ENCODE measurements around the gene KIF7.

The KIF7 gene

DNA sequence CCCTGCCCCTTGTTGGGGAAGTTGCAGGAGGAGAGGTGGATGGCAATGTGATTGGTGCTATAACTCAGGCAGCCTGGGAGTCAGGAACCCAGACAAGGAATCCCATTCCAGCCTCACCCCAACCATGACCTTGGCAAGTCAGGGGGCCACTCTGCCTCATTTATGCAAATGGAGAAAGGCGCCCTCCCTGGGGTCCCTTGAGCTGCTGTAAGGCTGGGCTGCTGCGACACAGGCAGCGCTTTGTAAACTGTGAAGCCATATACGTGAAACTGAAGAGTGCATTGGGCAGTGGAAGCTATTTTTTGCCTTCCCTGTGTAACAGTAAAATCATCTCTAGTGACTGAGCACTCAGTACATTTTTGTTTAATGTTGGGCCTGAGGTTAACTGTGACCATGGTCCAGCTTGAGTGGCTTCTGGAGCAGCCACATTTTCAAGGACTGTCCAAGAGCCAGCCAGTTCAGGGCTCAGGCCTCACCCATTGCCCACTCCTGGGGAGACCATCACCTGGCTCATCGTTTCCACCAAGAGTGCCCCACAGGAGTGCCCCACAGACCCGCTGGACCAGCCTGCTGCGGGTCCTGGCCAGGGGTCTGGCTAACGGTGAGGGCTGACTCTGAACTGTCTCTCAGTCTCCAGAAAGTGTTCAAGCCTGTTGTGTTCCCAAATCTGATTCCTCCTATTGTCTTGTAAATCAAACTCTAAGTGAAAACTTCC is 27.9 kb downstream of the KIF7 start:
- Histone ChIP-seq H3K27ac (no peak overlapping the region), H3K36me3 (ENCODE audit: control insufficient read depth, insufficient read depth, low read length) (no peaks in the 10 kb centered on the region), H2AFZ (no peak overlapping the region), H3K79me2 (no peaks in the 10 kb centered on the region), H3K4me1 (no peaks in the 10 kb centered on the region), H3K27me3 (ENCODE audit: control insufficient read depth, insufficient read depth, low read length) (no peaks in the 10 kb centered on the region), H3K4me3 (ENCODE audit: low read depth, low read length) (no peak overlapping the region), H3K9ac (no peak overlapping the region), H3K9me3 (ENCODE audit: control insufficient read depth, low read length) (no peaks in the 10 kb centered on the region), H3K4me2 (ENCODE audit: low read length) (no peak overlapping the region)
- TF ChIP-seq, protein P1, sequence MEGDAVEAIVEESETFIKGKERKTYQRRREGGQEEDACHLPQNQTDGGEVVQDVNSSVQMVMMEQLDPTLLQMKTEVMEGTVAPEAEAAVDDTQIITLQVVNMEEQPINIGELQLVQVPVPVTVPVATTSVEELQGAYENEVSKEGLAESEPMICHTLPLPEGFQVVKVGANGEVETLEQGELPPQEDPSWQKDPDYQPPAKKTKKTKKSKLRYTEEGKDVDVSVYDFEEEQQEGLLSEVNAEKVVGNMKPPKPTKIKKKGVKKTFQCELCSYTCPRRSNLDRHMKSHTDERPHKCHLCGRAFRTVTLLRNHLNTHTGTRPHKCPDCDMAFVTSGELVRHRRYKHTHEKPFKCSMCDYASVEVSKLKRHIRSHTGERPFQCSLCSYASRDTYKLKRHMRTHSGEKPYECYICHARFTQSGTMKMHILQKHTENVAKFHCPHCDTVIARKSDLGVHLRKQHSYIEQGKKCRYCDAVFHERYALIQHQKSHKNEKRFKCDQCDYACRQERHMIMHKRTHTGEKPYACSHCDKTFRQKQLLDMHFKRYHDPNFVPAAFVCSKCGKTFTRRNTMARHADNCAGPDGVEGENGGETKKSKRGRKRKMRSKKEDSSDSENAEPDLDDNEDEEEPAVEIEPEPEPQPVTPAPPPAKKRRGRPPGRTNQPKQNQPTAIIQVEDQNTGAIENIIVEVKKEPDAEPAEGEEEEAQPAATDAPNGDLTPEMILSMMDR (IDR thresholded peaks at IDR 0.05): no peak

DNA sequence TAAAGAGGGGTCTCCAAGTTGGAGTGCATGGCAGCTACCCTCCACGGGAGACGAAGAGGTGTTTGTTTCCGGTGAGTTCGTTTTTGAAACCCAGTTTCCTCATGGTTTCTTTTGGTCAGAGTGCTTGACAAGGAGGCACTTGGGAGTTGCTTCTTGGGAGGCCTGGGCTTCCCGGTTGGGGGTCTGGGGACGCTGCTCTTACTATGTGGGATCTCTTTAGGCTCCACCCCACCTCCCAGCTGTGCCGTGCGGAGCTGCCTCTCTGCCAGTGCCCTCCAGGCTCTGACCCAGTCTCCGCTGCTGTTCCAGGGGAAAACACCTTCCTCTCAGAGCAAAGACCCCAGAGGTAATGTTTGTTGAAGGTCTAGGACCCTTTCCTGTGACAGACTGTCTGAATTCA is 29.6 kb downstream of the KIF7 start:
- no peaks in the 10 kb centered on the region for H3K36me3 ChIP-seq (ENCODE audit: control insufficient read depth, insufficient read depth, low read length)
- H3K9ac ChIP-seq: no peak overlapping the region
- H3K27me3 ChIP-seq (ENCODE audit: control insufficient read depth, insufficient read depth, low read length): no peaks in the 10 kb centered on the region

DNA sequence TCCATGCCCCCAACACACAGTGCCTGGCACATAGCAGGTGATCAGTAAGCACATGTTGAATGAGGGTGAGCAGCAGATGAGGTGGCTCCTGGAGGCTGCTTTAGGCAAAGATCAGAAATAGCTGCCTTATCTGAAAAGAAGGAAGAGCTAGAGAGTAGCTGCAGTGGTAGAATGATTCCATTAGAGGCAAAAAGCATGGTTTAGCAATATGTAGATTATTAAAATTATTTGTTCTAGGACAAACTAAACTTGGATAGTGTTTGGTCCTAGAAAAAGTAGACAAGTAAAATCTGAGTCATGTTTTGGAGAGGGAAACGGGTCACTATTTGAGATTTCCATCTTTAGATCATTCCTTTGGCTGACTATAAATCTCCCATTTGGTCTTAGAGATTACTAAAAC is 32.1 kb downstream of the KIF7 start:
- TF ChIP-seq, protein P1 (IDR thresholded peaks at IDR 0.05): no peak
- no peak overlapping the region for H3K27ac ChIP-seq
- H3K36me3 ChIP-seq (ENCODE audit: control insufficient read depth, insufficient read depth, low read length): no peaks in the 10 kb centered on the region
- no peak overlapping the region for H3K9ac ChIP-seq
- H3K27me3 ChIP-seq (ENCODE audit: control insufficient read depth, insufficient read depth, low read length): no peaks in the 10 kb centered on the region
- no peaks in the 10 kb centered on the region for H3K79me2 ChIP-seq
- H3K4me1 ChIP-seq: no peaks in the 10 kb centered on the region
- H3K9me3 ChIP-seq (ENCODE audit: control insufficient read depth, low read length): no peaks in the 10 kb centered on the region
- H3K4me3 ChIP-seq (ENCODE audit: low read depth, low read length): no peak overlapping the region
- no peak overlapping the region for H3K4me2 ChIP-seq (ENCODE audit: low read length)
- H2AFZ ChIP-seq: no peak overlapping the region

More for the DNA sequence above, 29.6 kb downstream of the KIF7 start:
- Histone ChIP-seq H3K4me1 (no peaks in the 10 kb centered on the region), H3K4me3 (ENCODE audit: low read depth, low read length) (no peak overlapping the region), H3K9me3 (ENCODE audit: control insufficient read depth, low read length) (no peaks in the 10 kb centered on the region), H3K79me2 (no peaks in the 10 kb centered on the region), H3K4me2 (ENCODE audit: low read length) (no peak overlapping the region), H3K27ac (no peak overlapping the region), H2AFZ (no peak overlapping the region)
- TF ChIP-seq, protein P1 (IDR thresholded peaks at IDR 0.05): no peak

DNA sequence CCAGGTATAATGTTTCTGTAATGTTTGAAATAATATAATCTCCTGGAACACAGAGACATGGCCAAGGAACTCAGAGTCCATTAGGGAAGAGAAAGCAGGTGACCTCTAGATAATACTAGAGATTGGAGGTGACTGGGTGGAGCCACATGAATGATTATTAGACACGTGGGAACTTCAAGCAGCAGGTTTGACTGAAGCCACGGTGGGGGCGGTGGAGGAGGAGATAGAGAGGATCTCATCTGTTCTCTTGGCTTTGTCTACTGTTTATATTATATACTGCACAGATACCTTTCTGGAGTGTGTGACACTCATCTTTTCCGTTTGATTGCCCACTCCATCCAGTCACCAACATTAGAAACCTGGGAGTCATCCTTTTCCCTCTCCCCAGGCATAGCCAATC is 33.7 kb downstream of the KIF7 start:
- Histone ChIP-seq H3K4me3 (ENCODE audit: low read depth, low read length) (no peak overlapping the region), H2AFZ (no peak overlapping the region), H3K9me3 (ENCODE audit: control insufficient read depth, low read length) (no peaks in the 10 kb centered on the region), H3K9ac (no peak overlapping the region), H3K4me2 (ENCODE audit: low read length) (no peak overlapping the region), H3K36me3 (ENCODE audit: control insufficient read depth, insufficient read depth, low read length) (no peaks in the 10 kb centered on the region), H3K27me3 (ENCODE audit: control insufficient read depth, insufficient read depth, low read length) (no peaks in the 10 kb centered on the region), H3K79me2 (no peaks in the 10 kb centered on the region), H3K27ac (no peak overlapping the region), H3K4me1 (no peaks in the 10 kb centered on the region)
- TF ChIP-seq, protein P1 (IDR thresholded peaks at IDR 0.05): no peak

DNA sequence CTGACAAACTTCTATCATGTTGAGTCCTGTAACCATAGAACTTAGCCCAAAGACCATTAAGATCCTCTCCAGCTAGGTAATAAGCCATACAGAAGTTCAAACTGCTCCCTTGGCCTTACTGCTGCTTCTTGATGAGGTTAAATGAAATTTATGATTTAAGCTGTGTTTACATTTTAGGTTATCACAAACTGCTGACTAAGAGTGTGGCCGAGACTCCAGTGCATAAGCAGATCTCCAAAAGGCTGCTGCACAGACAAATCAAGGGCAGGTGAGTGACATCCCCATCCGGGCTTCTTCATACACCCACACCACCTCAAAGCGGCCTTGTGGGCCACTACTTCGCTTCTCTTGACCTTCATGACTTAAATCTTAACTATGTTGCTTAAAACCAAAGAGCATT is 39.0 kb downstream of the KIF7 start:
- Histone ChIP-seq H3K79me2 (no peaks in the 10 kb centered on the region), H3K9me3 (ENCODE audit: control insufficient read depth, low read length) (no peaks in the 10 kb centered on the region), H3K4me2 (ENCODE audit: low read length) (no peak overlapping the region), H3K4me3 (ENCODE audit: low read depth, low read length) (no peak overlapping the region), H3K9ac (no peak overlapping the region), H3K27me3 (ENCODE audit: control insufficient read depth, insufficient read depth, low read length) (no peaks in the 10 kb centered on the region), H2AFZ (no peak overlapping the region), H3K36me3 (ENCODE audit: control insufficient read depth, insufficient read depth, low read length) (no peaks in the 10 kb centered on the region), H3K27ac (no peak overlapping the region), H3K4me1 (no peaks in the 10 kb centered on the region)
- TF ChIP-seq, protein P1 (IDR thresholded peaks at IDR 0.05): no peak
